Measurements from ENCODE around the gene GCK.

- TF ChIP-seq, protein P1, sequence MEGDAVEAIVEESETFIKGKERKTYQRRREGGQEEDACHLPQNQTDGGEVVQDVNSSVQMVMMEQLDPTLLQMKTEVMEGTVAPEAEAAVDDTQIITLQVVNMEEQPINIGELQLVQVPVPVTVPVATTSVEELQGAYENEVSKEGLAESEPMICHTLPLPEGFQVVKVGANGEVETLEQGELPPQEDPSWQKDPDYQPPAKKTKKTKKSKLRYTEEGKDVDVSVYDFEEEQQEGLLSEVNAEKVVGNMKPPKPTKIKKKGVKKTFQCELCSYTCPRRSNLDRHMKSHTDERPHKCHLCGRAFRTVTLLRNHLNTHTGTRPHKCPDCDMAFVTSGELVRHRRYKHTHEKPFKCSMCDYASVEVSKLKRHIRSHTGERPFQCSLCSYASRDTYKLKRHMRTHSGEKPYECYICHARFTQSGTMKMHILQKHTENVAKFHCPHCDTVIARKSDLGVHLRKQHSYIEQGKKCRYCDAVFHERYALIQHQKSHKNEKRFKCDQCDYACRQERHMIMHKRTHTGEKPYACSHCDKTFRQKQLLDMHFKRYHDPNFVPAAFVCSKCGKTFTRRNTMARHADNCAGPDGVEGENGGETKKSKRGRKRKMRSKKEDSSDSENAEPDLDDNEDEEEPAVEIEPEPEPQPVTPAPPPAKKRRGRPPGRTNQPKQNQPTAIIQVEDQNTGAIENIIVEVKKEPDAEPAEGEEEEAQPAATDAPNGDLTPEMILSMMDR (IDR thresholded peaks at IDR 0.05; ENCODE audit: borderline replicate concordance, extremely low read depth, low read length, poor library complexity, severe bottlenecking): no peak
- TF ChIP-seq EZH2 (IDR thresholded peaks at IDR 0.05; ENCODE audit: borderline replicate concordance, low read depth, low read length, severe bottlenecking): no peak
Observed at GRCh38 chr7:44201813-44202212, 12.6 kb upstream of the GCK start.

Data from DND-41 (cell line).